ENCODE measurements around the gene RBM42. TPM values are rescaled to one million over a fixed set of nuclear protein-coding genes. Genes with fewer than 3 reads are reported as not detected.

Gene RBM42
- total RNA-seq, 4 donors from 2014 or later = 77.4 to 88.3 (median 80.0) TPM

GRCh38 chr19:35644206-35644986 is 15.6 kb downstream of the RBM42 start:
- Histone ChIP-seq H3K4me1 (peaks cover 0 to 60% (median 14%) of the 10 kb centered on the region in 4 donors), H3K27ac (peak overlapping the region; percentile 45 to 82 (median 78)), H3K27me3 (no peaks in the 10 kb centered on the region), H3K9me3 (no peaks in the 10 kb centered on the region), H3K4me3 (peak overlapping the region; percentile 33 to 68 (median 68)), H3K36me3 (no peaks in the 10 kb centered on the region)
- peak in 1 of 2 donors; percentile 34 for TF ChIP-seq POLR2A (IDR thresholded peaks at IDR 0.05)
- peak in 1 of 5 experiments; percentile 8 for TF ChIP-seq CTCF (IDR thresholded peaks at IDR 0.05)
- peak in 1 of 2 donors; percentile 39 for TF ChIP-seq EP300 (IDR thresholded peaks at IDR 0.05)
- 0 to 1% methylated on average over 28 to 60 of the region's 60 CpGs for WGBS, 2 donors
- peak; percentile 87 to 90 for DNase-seq (ENCODE audit: low spot score in 2 of 2)

GRCh38 chr19:35644987-35645679 is 16.3 kb downstream of the RBM42 start:
- peak overlapping the region; percentile 33 to 68 (median 68) for H3K4me3 ChIP-seq
- H3K4me1 ChIP-seq = peaks cover 0 to 67% (median 17%) of the 10 kb centered on the region in 4 donors
- no peak for TF ChIP-seq CTCF (IDR thresholded peaks at IDR 0.05)
- TF ChIP-seq POLR2A (IDR thresholded peaks at IDR 0.05) = no peak
- no peak for TF ChIP-seq EP300 (IDR thresholded peaks at IDR 0.05)
- peak; percentile 74 to 90 for DNase-seq (ENCODE audit: low spot score in 2 of 2)
- peak overlapping the region; percentile 45 to 82 (median 78) for H3K27ac ChIP-seq
- WGBS, 2 donors = 11 to 19% methylated on average over 19 to 20 of the region's 20 CpGs
- no peaks in the 10 kb centered on the region for H3K27me3 ChIP-seq
- no peaks in the 10 kb centered on the region for H3K9me3 ChIP-seq
- H3K36me3 ChIP-seq = peaks cover 0 to 5% (median 0%) of the 10 kb centered on the region in 3 donors

- Histone ChIP-seq H3K27me3 (no peaks in the 10 kb centered on the region), H3K4me3 (no peak overlapping the region), H3K9me3 (no peaks in the 10 kb centered on the region), H3K36me3 (peaks cover 0 to 11% (median 0%) of the 10 kb centered on the region in 3 donors), H3K4me1 (peaks cover 0 to 75% (median 17%) of the 10 kb centered on the region in 4 donors), H3K27ac (peak overlapping the region in 2 of 4 donors; percentile 75 to 82)
- WGBS, 2 donors = 74 to 78% methylated on average over 7 of the region's 7 CpGs
- DNase-seq (ENCODE audit: low spot score in 2 of 2) = no peak
- TF ChIP-seq CTCF (IDR thresholded peaks at IDR 0.05) (no peak), POLR2A (IDR thresholded peaks at IDR 0.05) (no peak), EP300 (IDR thresholded peaks at IDR 0.05) (no peak)
Observed at GRCh38 chr19:35645680-35646511, 17.1 kb downstream of the RBM42 start.

- 1% methylated on average over 27 to 46 of the region's 46 CpGs for WGBS, 2 donors
- Histone ChIP-seq H3K36me3 (peaks cover 0 to 35% (median 3%) of the 10 kb centered on the region in 3 donors), H3K27ac (peak within 1 kb of the TSS; percentile 80 to 93 (median 87)), H3K4me1 (peaks cover 0 to 53% (median 11%) of the 10 kb centered on the region in 4 donors), H3K4me3 (peak within 1 kb of the TSS; percentile 64 to 91 (median 77)), H3K27me3 (no peaks in the 10 kb centered on the region), H3K9me3 (no peaks in the 10 kb centered on the region)
- peak; percentile 83 to 91 for DNase-seq (ENCODE audit: low spot score in 2 of 2)
- TF ChIP-seq EP300 (IDR thresholded peaks at IDR 0.05) (peak in 1 of 2 donors; percentile 83), CTCF (IDR thresholded peaks at IDR 0.05) (no peak), POLR2A (IDR thresholded peaks at IDR 0.05) (peak in 1 of 2 donors; percentile 61)
Observed at GRCh38 chr19:35648017-35648961, 19.5 kb downstream of the RBM42 start, which contains the start of gene COX6B1. TSS of gene COX6B1 (plus strand) at chr19:35648323. CDS start at chr19:35651244, 2,921 bp downstream.
